ENCODE results near the gene ZBTB7C.

The ZBTB7C gene

GRCh38 chr18:48080546-48080945, 328.6 kb downstream of the ZBTB7C start:
- no peak overlapping the region for H3K27ac ChIP-seq
- TF ChIP-seq ZFX (IDR thresholded peaks at IDR 0.05) (no peak), CTCF (conservative IDR thresholded peaks at IDR 0.05) (no peak)

DNA sequence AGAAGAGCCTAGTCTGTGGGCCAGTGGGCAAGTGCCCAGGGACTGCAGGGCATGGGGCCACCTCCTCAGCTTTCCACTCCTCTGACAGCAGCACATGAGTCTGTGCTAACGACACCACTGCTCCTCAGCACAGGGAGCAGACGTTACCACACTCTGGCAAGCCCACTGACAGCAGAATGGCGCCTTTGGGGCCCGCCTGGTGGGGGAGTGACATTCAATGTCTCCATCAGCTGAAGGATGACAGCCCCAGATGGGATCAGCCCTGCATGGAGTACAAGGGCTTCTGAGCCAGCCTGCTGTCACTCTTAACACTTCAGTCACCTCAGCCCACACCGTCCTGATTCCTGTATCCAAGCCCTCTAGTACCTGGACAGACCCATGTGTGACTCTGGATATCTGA, 329.3 kb downstream of the ZBTB7C start:
- no peak for TF ChIP-seq ZFX (IDR thresholded peaks at IDR 0.05)
- no peak for TF ChIP-seq CTCF (conservative IDR thresholded peaks at IDR 0.05)
- no peak overlapping the region for H3K27ac ChIP-seq

DNA sequence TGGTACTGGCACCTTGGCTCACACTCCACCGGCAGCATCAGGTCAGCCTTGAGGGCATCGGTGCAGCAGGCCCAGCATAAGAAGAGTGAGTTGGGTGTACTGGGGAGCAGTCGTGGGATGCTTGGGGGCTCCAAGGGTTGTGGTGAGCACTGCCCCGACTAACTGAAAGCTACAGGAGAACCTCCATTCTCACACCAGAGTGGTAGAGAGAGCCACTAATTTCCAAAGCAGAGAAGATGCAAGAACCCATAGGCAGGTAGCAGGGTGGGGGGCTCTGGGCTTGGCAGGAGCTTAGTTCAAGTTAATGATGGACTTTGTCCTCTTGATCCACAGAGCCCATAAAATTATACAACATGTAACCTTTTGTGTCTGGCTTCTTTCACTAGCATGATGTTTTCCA, 330.7 kb downstream of the ZBTB7C start:
- TF ChIP-seq ZFX (IDR thresholded peaks at IDR 0.05) (no peak), CTCF (conservative IDR thresholded peaks at IDR 0.05) (no peak)
- H3K27ac ChIP-seq: no peak overlapping the region

DNA sequence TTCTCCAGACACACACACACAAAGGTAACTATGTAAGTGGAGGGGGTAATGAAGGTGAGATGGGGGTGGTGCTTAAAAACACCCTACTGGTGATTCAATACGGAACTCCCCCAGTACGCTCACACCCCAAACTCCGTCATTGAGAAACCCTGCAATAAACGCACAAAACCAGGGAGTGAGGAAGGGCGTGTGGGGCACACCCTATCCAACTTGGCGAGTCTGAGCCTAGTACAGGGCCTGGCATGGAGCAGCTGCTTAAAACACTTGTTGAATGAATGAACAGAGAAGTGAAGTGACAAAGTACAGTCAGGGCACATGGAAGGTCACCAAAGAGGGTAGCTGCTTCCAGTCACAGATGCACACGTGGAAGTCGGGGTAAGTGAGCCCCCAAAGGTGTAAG, 331.9 kb downstream of the ZBTB7C start:
- no peak overlapping the region for H3K27ac ChIP-seq
- TF ChIP-seq CTCF (conservative IDR thresholded peaks at IDR 0.05) (no peak), ZFX (IDR thresholded peaks at IDR 0.05) (no peak)

- H3K27ac ChIP-seq: no peak overlapping the region
- TF ChIP-seq ZFX (IDR thresholded peaks at IDR 0.05) (no peak), CTCF (conservative IDR thresholded peaks at IDR 0.05) (no peak)
These were observed 332.7 kb downstream of the ZBTB7C start for GRCh38 chr18:48076461-48076860.

DNA sequence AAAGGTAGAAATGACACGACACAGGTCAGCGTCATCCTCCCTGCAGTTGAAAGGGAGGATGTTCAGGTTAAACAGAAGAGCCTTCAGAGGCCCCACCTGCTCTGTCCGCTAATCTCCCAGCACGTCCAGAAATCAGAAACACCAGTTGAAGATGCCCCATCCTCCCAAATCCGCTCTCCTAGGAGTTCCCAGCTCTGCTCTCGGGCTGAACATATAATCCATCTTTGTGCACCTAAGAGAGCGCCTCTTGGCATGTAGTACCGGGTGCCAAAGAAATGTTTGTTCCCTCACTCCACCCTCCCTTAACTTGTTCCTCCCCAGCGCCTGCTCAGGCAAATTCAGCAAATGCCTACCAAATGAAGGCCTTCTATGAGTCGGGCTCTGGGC, 333.5 kb downstream of the ZBTB7C start:
- no peak for TF ChIP-seq ZFX (IDR thresholded peaks at IDR 0.05)
- TF ChIP-seq CTCF (conservative IDR thresholded peaks at IDR 0.05): no peak
- no peak overlapping the region for H3K27ac ChIP-seq

GRCh38 chr18:48074929-48075706, 334.1 kb downstream of the ZBTB7C start:
- TF ChIP-seq CTCF (conservative IDR thresholded peaks at IDR 0.05): no peak
- no peak overlapping the region for H3K27ac ChIP-seq
